ENCODE results near the gene MMP13.
"Not testable (repeated sequence)": the region's sequence is repeated elsewhere in the genome, so short reads cannot be mapped to it uniquely, and the experiment has no call there.

MMP13 gene

GRCh38 chr11:102955624-102956023 lies at the start of gene MMP13:
TSS of gene MMP13 (minus strand) at chr11:102955732. CDS start at chr11:102955705, 27 bp downstream.
- TF ChIP-seq ZNF274 (IDR thresholded peaks at IDR 0.05; ENCODE audit: low read depth, low read length): no peak
- no peak within 1 kb of the TSS for H3K4me3 ChIP-seq (ENCODE audit: low read length)

DNA sequence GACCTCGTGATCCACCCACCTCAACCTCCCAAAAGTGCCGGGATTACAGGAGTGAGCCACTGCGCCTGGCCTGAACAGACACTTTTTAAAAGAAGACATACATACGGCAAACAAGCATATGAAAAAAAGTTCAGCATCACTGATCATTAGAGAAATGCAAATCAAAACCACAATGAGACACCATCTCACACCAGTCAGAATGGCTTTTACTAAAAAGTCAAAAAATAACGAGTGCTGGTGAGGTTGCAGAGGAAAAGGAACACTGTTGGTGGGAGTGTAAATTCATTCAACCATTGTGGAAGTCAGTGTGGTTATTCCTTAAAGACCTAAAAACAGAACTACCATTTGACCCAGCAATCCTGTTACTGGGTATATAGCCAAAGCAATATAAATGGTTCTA lies 48.7 kb upstream of the MMP13 start:
- not testable (repeated sequence) for H3K4me3 ChIP-seq (ENCODE audit: low read length)

GRCh38 chr11:102994105-102994504 lies 38.6 kb upstream of the MMP13 start:
- no peak for TF ChIP-seq ZNF274 (IDR thresholded peaks at IDR 0.05; ENCODE audit: low read depth, low read length)
- H3K4me3 ChIP-seq (ENCODE audit: low read length): no peak overlapping the region

DNA sequence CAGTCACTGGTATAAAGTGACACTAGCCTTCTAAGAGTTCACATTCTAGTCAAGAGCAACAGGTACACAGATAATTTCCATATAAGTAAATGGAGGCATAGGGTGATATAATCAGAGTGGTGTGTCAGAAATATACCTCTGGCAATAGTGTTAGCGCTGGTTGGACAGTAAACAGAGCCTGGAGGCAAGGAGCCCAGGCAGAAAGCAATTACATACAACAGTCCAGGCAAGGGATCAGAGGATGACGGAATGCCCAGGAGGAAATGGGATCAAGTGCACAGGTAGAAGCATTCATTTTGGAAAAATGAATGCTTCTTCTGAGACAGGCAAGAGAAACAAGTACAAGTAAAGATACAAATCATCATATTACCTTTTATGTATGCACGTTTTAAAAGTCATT lies 36.2 kb upstream of the MMP13 start:
- no peak for TF ChIP-seq ZNF274 (IDR thresholded peaks at IDR 0.05; ENCODE audit: low read depth, low read length)
- H3K4me3 ChIP-seq (ENCODE audit: low read length): no peak overlapping the region

GRCh38 chr11:102990145-102990544 lies 34.6 kb upstream of the MMP13 start:
- TF ChIP-seq ZNF274 (IDR thresholded peaks at IDR 0.05; ENCODE audit: low read depth, low read length): no peak

GRCh38 chr11:102989379-102990047 lies 34.0 kb upstream of the MMP13 start:
- H3K4me3 ChIP-seq (ENCODE audit: low read length): no peak overlapping the region
- no peak for TF ChIP-seq ZNF274 (IDR thresholded peaks at IDR 0.05; ENCODE audit: low read depth, low read length)

More at GRCh38 chr11:102990145-102990544, 34.6 kb upstream of the MMP13 start:
- no peak overlapping the region for H3K4me3 ChIP-seq (ENCODE audit: low read length)

DNA sequence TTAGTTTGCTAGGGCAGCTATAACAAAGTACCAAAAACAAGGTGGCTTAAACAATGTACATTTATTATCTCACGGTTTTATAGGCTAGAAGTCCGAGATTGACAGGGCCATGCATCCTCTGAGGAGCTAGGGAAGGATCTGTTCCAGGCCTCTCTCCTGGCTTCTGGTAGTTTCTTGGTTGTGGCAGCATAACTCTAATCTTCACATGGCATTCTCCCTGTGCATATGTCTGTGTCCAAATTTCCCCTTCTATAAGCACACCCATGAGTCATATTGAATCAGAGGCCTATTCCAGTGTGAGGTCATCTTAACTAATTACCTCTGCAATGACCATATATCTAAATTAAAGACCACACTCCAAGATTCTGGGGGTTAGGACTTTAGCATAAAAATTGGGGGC lies 31.3 kb upstream of the MMP13 start:
- no peak for TF ChIP-seq ZNF274 (IDR thresholded peaks at IDR 0.05; ENCODE audit: low read depth, low read length)
- no peak overlapping the region for H3K4me3 ChIP-seq (ENCODE audit: low read length)

DNA sequence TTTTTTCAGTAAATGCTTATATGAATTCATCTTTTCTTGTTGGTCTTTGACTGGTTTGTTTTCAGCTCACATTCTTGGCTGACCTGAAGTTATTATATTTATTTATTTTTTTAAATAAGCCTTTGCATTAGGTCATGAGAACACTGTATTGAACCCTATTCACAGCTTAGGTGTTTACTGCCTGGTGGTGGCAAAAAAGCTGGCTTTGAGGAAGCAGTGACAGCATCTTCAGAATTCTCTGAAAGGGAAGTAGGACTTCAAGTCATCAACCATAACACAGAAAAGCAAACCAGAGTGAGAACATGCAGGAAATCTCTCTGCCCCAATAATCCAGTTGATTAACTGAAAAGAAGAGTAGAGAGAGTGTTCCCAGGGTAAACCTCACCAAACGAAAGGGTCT lies 30.3 kb upstream of the MMP13 start:
- no peak for TF ChIP-seq ZNF274 (IDR thresholded peaks at IDR 0.05; ENCODE audit: low read depth, low read length)
- no peak overlapping the region for H3K4me3 ChIP-seq (ENCODE audit: low read length)

DNA sequence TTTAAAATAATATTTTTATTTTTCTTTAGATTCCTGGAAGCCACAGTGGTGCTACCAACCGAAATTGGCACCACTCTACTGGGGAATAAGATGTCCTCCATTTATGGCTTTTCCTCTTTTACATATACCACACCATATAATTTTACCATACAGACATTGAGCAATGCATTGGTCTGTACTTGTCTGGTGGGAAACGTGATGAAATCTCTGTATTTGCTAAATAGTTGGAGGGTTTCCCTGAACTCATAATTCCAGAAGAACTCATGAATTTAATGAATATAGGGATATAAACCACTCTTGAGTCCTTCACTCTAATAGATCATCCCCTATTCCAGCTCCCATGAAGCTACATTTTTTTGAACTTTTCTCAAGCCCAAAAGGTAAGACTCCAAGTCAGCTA lies 28.0 kb upstream of the MMP13 start:
- TF ChIP-seq ZNF274 (IDR thresholded peaks at IDR 0.05; ENCODE audit: low read depth, low read length): no peak
- no peak overlapping the region for H3K4me3 ChIP-seq (ENCODE audit: low read length)

GRCh38 chr11:102981324-102981910 lies 25.9 kb upstream of the MMP13 start:
- no peak overlapping the region for H3K4me3 ChIP-seq (ENCODE audit: low read length)
- TF ChIP-seq ZNF274 (IDR thresholded peaks at IDR 0.05; ENCODE audit: low read depth, low read length): no peak

DNA sequence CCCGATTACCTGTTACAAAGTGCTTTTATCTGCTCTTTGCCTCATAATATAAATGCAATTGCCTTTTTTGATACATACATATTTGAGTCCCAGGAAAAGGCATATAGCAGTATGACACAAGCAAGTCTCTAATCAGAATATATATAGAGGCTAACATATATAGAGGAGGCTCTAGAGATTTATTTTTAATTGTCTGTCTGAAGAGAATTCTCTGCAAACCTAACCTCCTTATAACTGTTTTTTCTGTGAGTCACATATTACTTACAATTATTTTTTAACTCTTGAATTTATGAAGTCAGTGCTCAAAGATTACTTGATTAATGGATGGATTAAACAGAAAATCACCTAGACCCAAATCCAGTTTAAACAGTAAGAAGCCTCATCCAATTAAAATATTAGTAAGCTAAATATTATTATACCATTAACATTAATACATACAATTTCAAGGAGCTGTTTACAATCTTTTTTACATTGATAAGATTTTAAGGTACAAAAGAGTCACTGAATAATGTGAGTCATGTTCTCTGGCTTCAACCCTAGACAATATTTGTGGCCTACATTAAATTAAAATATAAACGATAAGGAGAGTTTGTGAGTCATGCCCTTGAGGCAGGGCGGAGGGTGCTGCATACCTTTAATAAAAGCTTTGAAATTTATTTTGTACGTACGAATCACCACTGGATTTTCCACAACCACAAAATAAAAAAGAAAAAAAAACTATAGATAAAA lies 19.2 kb upstream of the MMP13 start:
- no peak overlapping the region for H3K4me3 ChIP-seq (ENCODE audit: low read length)
- no peak for TF ChIP-seq ZNF274 (IDR thresholded peaks at IDR 0.05; ENCODE audit: low read depth, low read length)

GRCh38 chr11:102973698-102974097 lies 18.2 kb upstream of the MMP13 start:
- H3K4me3 ChIP-seq (ENCODE audit: low read length): not testable (repeated sequence)

DNA sequence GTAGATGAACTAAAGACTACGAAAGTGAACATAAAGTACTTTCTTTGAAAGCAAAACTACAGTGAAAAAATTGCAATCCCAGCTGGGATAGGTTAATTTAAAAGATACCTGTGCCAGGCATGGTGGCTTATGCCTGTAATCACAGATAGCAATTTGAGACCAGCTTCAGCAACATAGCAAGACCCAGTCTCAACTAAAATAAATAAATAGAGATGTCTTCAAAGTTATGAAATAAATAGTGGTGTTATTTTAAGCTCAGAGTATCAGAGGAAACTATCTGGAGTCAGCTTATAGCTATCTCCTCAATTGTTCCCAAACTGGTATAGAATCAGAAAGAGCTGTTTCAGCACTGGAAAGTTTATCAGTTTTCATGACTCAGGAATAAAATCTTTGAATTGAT lies 17.3 kb upstream of the MMP13 start:
- TF ChIP-seq ZNF274 (IDR thresholded peaks at IDR 0.05; ENCODE audit: low read depth, low read length): no peak

DNA sequence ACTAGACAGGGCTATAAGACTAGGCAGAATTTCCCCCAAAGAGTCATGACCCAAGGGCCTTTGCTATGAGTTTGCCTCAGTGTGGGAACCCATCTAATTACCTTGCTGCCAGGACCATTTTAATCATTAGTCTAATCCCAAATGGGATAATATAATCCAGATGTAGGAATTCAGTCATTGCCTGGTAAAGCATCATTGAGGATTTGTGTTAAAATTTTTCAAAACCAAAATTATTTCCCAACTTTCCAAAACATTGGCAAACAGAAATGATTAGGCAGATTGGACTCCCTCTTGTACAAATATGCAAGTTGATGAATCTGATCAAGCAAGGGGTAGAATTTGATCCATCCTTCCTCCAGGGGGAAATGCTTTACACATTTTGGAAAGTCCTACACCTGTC lies 16.2 kb upstream of the MMP13 start:
- no peak for TF ChIP-seq ZNF274 (IDR thresholded peaks at IDR 0.05; ENCODE audit: low read depth, low read length)
- no peak overlapping the region for H3K4me3 ChIP-seq (ENCODE audit: low read length)

More for the DNA sequence above, 17.3 kb upstream of the MMP13 start:
- no peak overlapping the region for H3K4me3 ChIP-seq (ENCODE audit: low read length)

- TF ChIP-seq ZNF274 (IDR thresholded peaks at IDR 0.05; ENCODE audit: low read depth, low read length): no peak
- no peak overlapping the region for H3K4me3 ChIP-seq (ENCODE audit: low read length)
These were observed 12.0 kb upstream of the MMP13 start for GRCh38 chr11:102967497-102967896.
